Loucy (cell line): ENCODE measurements around the gene TSR1.

Source experiments
- H2AFZ ChIP-seq: fragments of 200-600 bp; sonication (generic); 2 replicates; pipeline ENCODE4 v1.6.0; 2016; ENCODE audit warnings: antibody characterized with exemption, mild to moderate bottlenecking, low read length, moderate library complexity
- H3F3A ChIP-seq: fragments of 200-600 bp; 2 replicates; pipeline ENCODE4 v1.6.0; 2016; ENCODE audit warnings: antibody characterized with exemption, low read depth, mild to moderate bottlenecking
- H3K27me3 ChIP-seq: fragments of 200-600 bp; sonication (generic); 2 replicates; pipeline ENCODE4 v1.6.1; 2014; ENCODE audit warnings: low read length, mild to moderate bottlenecking; ENCODE audit not compliant: insufficient read depth, poor library complexity, severe bottlenecking
- H3K36me3 ChIP-seq: fragments of 200-600 bp; sonication (generic); 2 replicates; pipeline ENCODE4 v1.6.1; 2016; ENCODE audit warnings: low read length; ENCODE audit not compliant: insufficient read depth
- H3K4me1 ChIP-seq: fragments of 200-600 bp; sonication (generic); 2 replicates; pipeline ENCODE4 v1.5.1; 2014; ENCODE audit warnings: low read length, mild to moderate bottlenecking; ENCODE audit not compliant: insufficient read depth, poor library complexity, severe bottlenecking
- H3K4me2 ChIP-seq: fragments of 200-600 bp; sonication (generic); 2 replicates; pipeline ENCODE4 v1.6.0; 2014; ENCODE audit warnings: antibody characterized with exemption, low read length, low read depth, mild to moderate bottlenecking; ENCODE audit not compliant: poor library complexity, severe bottlenecking
- H3K4me3 ChIP-seq: fragments of 200-600 bp; sonication (generic); 2 replicates; pipeline ENCODE4 v1.5.1; 2014; ENCODE audit warnings: low read length, mild to moderate bottlenecking, mixed read lengths; ENCODE audit not compliant: poor library complexity, severe bottlenecking
- H3K79me2 ChIP-seq: fragments of 200-600 bp; sonication (generic); 2 replicates; pipeline ENCODE4 v1.6.1; 2014; ENCODE audit warnings: low read length; ENCODE audit not compliant: insufficient read depth
- H3K9ac ChIP-seq: fragments of 200-600 bp; sonication (generic); 2 replicates; pipeline ENCODE4 v1.6.0; 2014; ENCODE audit warnings: mild to moderate bottlenecking, low read depth, low read length, moderate library complexity; ENCODE audit not compliant: poor library complexity, severe bottlenecking
- H3K9me2 ChIP-seq: fragments of 200-600 bp; sonication (generic); replicated peaks from 2 replicates; pipeline ENCODE4 v1.6.1; 2016; ENCODE audit warnings: low read depth, low read length, mixed read lengths
- H3K9me3 ChIP-seq: fragments of 200-600 bp; sonication (generic); 2 replicates; pipeline ENCODE4 v1.6.1; 2014; ENCODE audit warnings: mild to moderate bottlenecking, antibody characterized with exemption, low read length, low read depth; ENCODE audit not compliant: insufficient read depth
- H4K20me1 ChIP-seq: fragments of 200-600 bp; sonication (generic); 2 replicates; pipeline ENCODE4 v1.6.0; 2014; ENCODE audit warnings: antibody characterized with exemption, low read length, mild to moderate bottlenecking; ENCODE audit not compliant: insufficient read depth, poor library complexity, severe bottlenecking
- CTCF ChIP-seq: fragments of 200-600 bp; sonication (generic); conservative IDR thresholded peaks from 2 replicates; pipeline ENCODE4 v1.5.1; 2014; ENCODE audit warnings: mild to moderate bottlenecking, antibody characterized with exemption, low read length
- EZH2phosphoT487 ChIP-seq: fragments of 200-600 bp; IDR thresholded peaks from 2 replicates; pipeline ENCODE4 v1.6.1; 2018; ENCODE audit warnings: antibody characterized with exemption, mild to moderate bottlenecking, moderate library complexity, borderline replicate concordance

Gene TSR1

GRCh38 chr17:2347805-2348685, 11.8 kb upstream of the TSR1 start:
- Histone ChIP-seq H3K4me2 (no peak overlapping the region), H3K36me3 (peaks cover 3% of the 10 kb centered on the region; the same call in 1 of the 2 replicates), H3K9me3 (no peaks in the 10 kb centered on the region), H2AFZ (no peak overlapping the region), H3K4me3 (no peak overlapping the region), H3K79me2 (no peaks in the 10 kb centered on the region), H3K27me3 (no peaks in the 10 kb centered on the region), H3K9ac (no peak overlapping the region), H3K4me1 (no peaks in the 10 kb centered on the region), H3K9me2 (no peaks in the 10 kb centered on the region), H3F3A (no peaks in the 10 kb centered on the region), H4K20me1 (no peaks in the 10 kb centered on the region)
- TF ChIP-seq CTCF, result no peak
- no peak for TF ChIP-seq EZH2phosphoT487

GRCh38 chr17:2346475-2346874, 10.2 kb upstream of the TSR1 start:
- no peak overlapping the region for H2AFZ ChIP-seq
- TF ChIP-seq CTCF, result no peak
- no peak for TF ChIP-seq EZH2phosphoT487
- no peak overlapping the region for H3K4me3 ChIP-seq
- H4K20me1 ChIP-seq, result no peaks in the 10 kb centered on the region
- peaks cover 3% of the 10 kb centered on the region; the same call in 1 of the 2 replicates for H3K36me3 ChIP-seq
- no peaks in the 10 kb centered on the region for H3K79me2 ChIP-seq
- no peaks in the 10 kb centered on the region for H3K9me2 ChIP-seq
- no peaks in the 10 kb centered on the region for H3K27me3 ChIP-seq
- no peak overlapping the region for H3K9ac ChIP-seq
- H3F3A ChIP-seq, result no peaks in the 10 kb centered on the region
- no peaks in the 10 kb centered on the region for H3K9me3 ChIP-seq
- no peaks in the 10 kb centered on the region for H3K4me1 ChIP-seq
- no peak overlapping the region for H3K4me2 ChIP-seq

- Histone ChIP-seq H4K20me1 (no peaks in the 10 kb centered on the region), H3K27me3 (no peaks in the 10 kb centered on the region), H3F3A (no peaks in the 10 kb centered on the region), H2AFZ (no peak overlapping the region), H3K4me3 (no peak overlapping the region), H3K4me1 (no peaks in the 10 kb centered on the region), H3K36me3 (peaks cover 3% of the 10 kb centered on the region; the same call in 1 of the 2 replicates), H3K9ac (no peak overlapping the region), H3K79me2 (no peaks in the 10 kb centered on the region), H3K4me2 (no peak overlapping the region), H3K9me2 (no peaks in the 10 kb centered on the region), H3K9me3 (no peaks in the 10 kb centered on the region)
- TF ChIP-seq CTCF (no peak), EZH2phosphoT487 (no peak)
Observed at GRCh38 chr17:2344528-2344927, 8.3 kb upstream of the TSR1 start.
